GM21723 (cell line): Measurements from ENCODE around the gene ZNF766.
"Not testable (repeated sequence)": the region's sequence is repeated elsewhere in the genome, so short reads cannot be mapped to it uniquely, and the experiment has no call there.

Source experiments
- ATAC-seq: cut with Tn5 transposase; IDR thresholded peaks from one replicate; pipeline ENCODE4 v1.9.1; 2021; ENCODE audit warnings: mild to moderate bottlenecking, moderate library complexity; ENCODE audit not compliant: unreplicated experiment

ZNF766 gene

DNA sequence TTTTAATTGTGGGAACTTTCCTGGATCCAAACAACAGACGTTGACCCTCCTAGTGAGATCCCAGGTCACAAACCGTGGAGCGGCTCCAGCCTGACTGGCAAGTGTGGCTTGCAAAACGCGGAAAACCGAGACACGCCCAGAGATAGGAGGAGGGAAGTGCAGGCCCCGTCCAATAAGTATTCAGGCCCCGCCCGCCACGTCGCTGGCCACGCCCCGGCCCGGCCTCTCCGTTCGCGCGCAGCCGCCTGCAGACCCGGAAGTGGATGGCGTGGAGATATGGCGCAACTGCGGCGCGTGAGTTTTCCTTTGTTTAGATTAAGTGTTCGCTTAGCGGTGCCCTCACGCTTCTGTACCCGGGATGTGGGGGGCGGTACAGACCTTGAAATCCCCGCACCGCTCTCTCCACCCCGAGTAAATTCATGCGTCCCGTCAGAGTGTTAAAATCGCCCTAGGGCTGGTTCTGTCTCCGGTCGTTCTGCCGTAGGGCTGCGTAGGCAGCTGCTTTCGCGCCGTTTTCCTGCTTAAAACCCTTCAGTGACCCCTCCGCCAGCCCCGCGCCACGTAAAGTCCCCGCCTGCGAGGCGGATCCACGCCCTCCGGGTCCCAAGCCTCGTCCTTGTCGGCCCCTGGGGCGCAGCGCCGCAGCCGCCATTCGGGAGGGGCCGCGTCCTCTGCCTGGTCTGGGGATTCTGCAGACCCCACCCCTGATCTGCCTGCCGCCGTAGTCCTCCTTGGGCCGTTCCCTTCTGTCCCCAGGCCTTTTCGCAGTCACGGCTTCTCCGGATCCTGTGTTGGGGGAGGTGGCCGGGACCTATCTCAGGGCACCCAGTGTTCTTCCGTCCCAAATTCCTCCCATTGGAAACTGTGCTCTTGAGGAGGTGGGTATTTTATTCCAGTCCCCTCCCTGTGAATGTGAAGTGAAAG lies at the start of gene ZNF766:
ZNF766 (plus strand) TSS at position 250 of the 924 bp plus-strand sequence; CDS start at position 277, 27 bp downstream.
- ATAC-seq = peak; percentile 94

DNA sequence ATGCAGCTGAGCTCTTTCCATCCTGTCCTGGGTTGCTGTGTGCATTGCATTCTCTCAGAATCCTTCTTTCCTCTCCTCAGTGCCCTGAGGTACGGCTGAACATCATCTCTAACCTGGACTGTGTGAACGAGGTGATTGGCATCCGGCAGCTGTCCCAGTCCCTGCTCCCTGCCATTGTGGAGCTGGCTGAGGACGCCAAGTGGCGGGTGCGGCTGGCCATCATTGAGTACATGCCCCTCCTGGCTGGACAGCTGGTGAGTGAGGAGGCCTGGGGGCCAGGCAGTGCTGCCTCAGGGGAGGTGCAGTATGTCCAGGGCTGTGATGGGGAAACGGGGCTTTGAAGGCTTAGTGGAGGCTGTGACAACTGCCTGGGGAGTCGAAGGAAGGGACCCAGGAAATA lies 49.8 kb upstream of the ZNF766 start:
- ATAC-seq = no peak

DNA sequence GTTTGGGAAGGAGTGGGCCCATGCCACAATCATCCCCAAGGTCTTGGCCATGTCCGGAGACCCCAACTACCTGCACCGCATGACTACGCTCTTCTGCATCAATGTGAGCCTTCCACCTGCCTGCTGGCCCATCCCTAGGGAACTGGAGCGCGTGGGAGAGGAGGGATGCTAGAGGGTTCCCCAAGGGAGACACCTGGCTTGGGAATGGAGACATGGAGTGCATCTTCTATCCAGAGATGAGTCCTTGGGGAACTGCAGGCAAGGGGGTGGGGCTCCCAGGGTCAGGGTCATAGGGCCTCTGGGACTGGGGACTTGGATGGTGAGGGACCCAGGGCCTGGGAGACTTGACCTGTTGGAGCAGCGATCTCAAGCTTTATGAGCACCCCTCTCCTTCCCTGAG lies 48.4 kb upstream of the ZNF766 start:
- no peak for ATAC-seq

DNA sequence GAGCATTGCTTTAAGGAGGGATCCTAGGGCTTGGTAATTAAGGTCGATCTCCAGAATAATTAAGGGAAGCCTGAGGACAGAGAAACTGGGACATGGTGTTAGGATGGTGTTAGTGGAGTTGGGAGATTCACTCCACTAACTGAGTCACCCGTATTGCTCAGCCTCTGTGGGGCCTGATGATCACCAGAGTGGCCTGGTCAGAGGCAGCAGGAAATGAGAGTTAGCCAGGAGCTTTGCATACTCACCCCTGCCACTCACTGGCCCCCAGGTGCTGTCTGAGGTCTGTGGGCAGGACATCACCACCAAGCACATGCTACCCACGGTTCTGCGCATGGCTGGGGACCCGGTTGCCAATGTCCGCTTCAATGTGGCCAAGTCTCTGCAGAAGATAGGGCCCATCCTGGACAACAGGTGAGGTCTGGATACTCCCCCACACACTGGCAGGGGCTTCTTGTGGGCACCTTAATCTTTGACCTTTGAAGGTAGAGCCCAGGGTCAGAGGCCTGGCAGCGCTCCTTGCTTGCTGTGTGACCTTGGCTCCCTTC lies 47.5 kb upstream of the ZNF766 start:
- ATAC-seq = no peak

DNA sequence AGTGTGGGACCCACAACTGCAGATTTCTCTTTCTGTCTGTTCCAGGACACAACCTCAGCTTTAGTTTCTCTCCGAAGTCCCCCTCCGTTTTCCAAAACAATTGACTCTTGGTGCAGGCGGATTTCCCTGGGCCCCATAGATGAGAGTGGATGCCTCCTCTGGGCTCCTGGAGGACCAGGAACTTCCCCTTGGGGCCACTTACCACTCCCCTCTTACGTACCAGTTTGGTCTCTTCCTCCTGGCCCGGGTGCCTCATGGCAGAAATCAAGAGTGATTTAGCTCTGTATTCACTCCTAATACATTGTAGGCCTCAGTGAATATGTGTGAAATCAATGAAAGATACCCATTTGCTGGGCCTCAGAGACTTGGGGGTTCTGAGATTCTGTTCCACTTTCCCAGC lies 45.2 kb upstream of the ZNF766 start:
- no peak for ATAC-seq

DNA sequence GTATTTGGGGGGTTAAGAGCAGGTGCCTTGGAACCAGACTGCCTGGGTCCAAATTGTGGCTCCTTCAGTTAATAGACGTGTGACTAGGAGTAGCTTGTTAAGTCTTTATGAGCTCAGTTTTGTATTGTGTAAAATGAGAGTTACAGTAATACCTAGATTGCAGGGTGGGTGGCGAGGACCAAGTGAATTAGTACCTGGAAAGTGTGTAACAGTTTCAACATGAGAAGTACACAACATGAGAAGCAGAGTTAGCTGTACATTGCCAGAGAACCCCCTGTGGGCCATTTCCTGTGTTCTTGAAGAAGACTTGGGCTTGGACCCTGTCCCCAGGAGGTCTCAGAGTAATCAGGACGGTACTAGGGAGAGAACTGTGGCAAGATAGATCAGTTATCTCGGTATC lies 42.7 kb upstream of the ZNF766 start:
- ATAC-seq = no peak

DNA sequence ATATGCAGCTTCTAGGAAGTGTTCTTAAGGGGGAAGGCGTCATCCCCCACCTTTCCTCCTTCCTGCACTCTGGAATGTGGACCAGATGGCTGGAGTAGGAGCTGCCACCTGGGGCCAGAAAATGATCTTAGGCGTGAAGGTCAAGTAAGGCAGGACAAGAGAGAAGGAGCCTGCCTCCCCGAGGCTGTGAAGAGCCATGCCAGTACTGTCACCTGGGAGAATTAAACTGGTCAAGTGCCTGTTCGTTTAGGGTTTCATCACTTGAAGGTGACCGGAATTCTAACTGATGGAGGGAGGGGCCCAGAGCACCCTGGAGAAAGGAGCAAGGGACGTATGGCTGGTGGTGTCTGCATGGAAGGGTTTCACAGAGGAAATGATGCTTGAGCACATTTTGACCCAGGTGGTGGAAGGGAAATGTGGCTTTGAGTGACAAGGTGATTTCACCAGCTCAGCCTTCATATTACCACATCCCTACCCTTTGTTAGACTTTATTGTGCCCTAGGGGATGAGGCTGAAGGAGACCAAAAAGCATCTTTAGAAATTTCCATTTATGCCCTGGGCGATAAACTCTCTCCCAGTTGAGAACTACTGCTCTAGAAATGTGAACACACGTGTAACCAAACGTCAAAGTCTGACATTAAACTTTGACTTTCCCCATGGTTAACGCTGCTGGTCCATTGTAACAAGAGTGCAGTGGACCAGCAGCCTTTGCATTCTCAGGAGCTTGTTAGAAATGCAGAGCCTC lies 42.0 kb upstream of the ZNF766 start:
- no peak for ATAC-seq

DNA sequence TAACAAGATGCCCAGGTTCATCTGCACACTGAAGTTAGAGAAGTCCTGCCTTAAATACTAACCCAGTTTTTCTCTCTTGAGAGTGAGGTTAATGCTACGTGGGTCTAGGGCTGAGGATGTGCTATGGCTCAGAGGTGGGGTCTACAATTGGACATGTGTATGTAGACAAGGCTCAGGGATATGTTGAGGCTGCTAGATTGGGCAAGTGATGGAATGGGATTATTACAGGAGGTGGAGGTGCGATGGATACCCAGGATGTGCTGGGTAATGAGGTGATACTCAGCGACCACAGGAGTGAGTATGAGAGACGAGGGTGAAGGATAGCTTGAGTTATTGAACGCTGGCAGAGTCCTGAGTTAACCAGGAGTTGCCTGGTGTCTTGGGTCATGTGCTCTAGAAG lies 41.4 kb upstream of the ZNF766 start:
- ATAC-seq = no peak

DNA sequence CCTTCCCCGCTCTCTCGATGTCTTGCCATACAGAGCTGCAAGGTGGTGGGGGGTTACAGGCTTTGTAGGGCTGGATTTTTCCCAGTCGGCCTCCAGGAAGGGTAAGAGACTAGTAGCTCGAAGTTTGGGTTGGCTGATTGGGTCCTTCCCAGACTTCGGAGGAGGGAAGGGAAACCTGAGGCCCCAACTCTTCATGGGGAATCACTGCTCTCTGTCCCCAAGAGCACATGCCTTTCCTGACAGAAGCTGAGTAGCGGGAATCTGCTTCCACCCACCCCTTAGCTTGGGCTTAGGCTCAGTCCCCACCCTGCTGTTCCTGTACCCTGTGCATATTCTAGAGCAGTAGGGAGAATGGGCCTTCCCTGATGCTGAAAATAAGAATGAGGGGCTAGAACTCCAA lies 39.9 kb upstream of the ZNF766 start:
- no peak for ATAC-seq

DNA sequence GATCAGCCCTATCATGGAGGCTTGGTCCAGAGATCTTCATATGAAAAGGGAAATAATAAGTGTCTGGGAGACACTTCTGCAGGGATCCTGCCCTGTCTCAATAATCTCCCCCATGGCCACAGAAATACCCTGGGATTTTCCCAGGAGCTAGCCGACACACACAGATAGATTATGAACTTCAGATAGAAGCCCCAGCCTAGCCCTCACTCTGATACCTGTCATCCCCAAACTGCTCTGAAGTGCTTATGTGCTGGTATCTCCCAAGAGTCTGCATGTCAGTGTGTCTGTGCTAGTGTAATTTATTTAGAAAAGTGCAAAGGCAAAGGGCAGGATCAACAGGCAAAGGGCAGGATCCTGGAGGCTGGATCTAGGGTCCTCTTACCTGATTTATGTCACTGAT lies 38.7 kb upstream of the ZNF766 start:
- ATAC-seq = no peak

DNA sequence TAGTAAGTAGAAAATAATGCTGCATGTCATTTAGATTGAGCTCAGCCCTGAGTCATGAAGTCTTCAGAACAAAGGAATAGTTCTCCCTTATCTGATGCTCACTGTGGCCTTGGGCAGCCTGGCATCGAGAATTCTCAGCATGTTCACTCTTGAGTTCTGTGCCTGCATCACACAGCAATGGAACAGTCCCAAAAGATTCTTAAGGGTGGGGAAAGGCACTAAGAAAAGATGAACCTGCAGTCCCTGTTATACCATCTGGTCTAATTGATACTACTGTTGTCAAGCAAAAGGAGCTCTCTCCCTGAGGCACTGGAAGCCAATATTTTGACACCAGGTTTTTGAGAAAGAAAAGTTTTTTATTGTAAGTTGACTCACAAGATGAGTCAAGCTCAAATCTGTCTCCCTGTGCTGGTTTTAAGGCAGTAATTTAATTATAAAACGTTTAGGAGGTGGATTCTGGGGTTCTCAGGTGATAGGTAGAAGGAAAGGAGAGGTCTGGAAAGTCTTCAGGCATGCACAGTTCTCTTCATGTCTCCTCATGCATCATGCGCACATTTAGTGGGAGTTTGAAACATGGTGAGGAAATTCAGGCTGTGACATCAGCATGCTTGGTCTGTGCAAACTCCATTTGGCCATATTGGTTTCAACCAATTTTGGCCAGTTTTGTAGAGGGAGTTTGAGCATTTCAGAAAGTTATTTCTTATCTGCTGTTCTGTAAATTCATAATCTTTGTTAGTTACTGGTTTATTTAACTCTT lies 38.1 kb upstream of the ZNF766 start:
- ATAC-seq = no peak

DNA sequence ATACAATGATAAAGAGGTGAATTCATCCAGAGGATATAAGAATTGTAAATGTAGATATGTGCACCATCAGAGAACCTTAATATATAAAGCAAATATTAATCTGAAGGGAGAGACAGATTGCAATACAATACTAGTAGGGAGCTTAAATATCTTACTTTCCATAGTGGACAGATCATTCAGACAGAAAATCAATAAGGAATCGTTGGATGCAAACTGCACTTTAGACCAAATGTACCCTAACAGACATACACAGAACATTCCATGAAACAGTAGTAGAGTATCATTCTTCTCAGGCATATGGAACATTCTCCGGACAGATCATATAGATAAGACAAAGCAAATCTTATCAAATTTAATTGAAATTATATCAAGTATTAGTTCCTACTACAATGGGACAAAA lies 35.0 kb upstream of the ZNF766 start:
- no peak for ATAC-seq

DNA sequence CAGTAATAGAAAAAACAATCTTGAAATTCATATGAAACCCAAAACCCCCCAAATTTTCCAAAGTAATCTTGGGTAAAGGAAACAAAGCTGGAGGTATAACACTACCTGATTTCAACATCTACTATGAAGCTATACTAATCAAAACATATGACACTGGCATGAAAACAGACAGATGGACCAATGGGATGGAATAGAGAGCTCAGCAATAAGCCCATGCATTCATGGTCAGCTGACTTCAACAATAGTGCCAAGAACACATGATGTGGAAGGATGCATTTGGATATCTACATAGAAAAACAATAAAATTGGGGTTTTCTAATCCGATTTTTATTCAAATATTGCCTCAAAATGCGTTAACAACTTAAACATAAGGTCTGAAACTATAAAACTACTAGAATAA lies 32.2 kb upstream of the ZNF766 start:
- no peak for ATAC-seq

DNA sequence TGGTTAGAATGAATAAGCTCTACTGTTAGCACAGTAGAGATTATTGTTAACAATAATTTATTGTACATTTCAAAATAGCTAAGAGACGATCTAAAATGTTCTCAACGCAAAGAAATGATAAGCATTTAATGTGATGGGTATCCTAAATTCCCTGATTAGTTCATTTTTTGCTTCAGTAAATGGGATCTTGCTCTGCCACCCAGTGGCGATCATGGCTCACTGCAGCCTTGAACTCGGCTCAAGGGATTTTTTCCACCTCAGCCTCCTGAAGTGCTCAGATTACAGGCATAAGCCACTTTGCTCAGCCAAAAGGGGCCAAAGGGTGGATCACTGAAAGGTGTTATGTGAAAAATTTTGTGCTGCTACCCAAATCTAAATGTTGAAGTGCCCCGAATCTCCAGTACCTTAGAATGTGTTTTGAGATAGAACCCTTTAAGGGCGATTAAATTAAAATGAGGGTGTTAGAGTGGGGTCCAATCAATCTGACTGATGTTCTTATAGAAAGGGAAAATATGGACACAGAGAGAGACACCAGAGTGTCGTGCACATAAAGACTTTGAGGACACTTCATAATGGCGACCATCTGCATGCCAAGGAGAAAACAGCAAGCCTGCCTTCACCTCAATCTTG lies 31.5 kb upstream of the ZNF766 start:
- ATAC-seq = no peak

DNA sequence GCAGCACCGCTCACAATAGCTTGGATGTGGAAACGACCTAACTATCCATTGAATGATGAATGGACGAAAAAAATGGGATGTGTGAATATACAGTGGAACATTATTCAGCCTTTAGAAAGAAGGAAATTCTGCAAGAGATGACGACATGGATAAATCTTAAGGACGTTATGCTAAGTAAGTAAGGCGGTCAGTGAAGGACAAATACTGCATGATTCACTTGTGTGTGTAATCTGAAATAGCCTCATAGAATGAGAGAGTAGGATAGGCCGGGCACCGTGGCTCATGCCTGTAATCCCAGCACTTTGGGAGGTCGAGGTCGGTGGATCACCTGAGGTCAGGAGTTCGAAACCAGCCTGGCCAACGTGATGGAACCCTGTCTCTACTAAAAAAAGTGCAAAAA lies 25.4 kb upstream of the ZNF766 start:
- no peak for ATAC-seq

DNA sequence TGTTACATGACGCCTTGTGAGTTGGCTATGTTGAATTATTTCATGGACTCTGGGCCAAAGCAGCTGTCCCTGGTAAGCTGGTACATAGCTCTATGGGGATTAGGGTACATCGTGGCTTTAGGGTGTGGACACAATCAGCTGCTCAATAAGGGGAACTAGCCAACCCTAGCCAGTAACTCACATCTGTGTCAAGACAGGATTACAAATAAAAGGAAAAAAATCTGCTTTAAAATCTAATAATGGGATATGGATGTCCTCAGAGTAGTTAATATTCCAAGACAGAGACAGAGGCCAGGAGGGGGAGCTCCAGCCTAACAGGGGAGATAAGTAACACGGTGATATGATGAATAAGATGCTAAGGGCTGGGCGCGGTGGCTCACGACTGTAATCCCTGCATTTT lies 21.1 kb upstream of the ZNF766 start:
- no peak for ATAC-seq

DNA sequence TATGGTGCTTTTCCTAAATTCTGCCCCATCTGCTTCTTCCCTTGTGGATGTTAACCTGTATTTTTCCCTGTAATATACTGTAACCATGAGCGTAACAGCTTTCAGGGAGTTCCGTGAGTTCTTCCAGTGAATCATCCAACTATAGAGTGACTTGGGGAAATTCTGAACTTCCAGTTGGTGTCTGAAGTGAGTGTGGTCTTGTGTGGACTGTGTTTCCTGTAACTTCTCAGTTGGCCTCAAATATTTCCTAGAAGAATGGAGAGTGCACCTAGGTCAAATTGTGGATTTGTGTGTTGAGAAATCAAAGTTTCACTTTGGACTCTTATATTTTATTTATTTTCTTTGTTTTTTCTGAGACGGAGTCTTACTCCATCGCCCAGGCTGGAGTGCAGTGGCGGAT lies 11.0 kb upstream of the ZNF766 start:
- ATAC-seq = no peak

DNA sequence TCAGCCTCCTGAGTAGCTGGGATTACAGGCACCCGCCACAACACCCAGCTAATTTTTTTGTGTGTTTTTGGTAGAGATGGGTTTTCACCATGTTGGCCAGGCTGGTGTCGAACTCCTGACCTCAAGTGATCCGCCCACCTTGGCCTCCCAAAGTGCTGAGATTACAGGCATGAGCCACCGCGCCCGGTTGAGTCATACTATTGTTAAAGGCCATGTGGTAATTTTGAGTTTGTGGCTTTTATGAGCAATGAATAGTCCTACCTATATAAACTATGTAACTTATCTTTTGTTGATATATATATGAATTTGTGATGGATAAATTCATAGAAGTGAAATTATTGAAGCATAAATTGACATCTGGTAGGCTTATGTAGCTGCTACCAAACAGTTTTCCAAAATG lies 3.8 kb upstream of the ZNF766 start:
- not testable (repeated sequence) for ATAC-seq

DNA sequence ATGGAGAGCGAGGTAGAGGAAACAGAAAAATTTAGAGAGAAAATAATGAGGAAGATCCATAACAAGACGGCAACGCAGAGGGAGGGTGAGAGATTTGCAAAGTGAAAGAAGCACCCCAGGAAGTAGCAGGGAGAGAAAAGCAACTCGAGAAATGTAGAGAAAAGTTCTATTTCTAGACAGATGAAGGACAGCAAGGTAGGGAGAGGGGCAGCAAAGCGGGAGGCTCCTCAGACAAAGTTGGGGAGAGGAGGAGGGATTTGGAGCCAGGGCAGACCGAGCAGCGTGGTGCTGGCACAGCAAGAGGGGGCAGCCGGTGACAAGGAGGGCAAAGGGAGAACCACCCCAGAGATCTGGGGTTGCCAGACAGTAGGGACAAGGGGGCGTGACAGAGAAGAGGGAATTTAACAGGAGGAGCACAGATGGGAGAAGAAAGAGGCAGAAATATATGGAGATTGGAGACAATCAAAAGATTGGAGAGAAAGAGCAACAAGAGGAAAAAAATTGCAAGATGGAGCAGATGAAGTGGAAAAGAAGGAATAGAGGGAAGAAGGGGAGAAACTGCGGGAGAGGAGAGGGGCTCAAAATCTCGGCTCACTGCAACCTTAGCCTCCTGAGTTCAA lies 989 bp downstream of the ZNF766 start:
- no peak for ATAC-seq

DNA sequence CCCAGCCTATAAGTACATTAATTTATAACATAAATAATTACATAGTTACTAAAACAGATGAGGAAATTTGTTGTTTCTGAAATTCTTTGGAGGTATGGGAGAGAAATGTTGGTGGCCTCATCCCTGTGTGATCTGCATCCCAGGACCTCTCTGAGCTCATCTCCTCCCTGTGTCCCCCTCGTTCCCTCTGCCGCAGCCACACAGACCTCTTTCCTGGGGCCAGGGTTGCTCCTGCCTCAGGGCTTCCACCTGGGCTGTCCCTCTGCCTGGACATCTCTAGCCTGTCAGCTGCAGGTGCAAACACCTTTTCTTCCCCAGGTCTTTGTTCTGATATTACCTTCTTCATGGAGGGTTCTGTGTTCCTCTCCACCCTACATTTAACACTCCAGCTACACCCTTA lies 3.9 kb downstream of the ZNF766 start:
- no peak for ATAC-seq
